Ishikawa (cell line): ENCODE measurements around the gene C2CD3.

Experiments used
- CEBPB ChIP-seq: IDR thresholded peaks from 2 replicates; pipeline ENCODE4 v1.6.1; 2012
- MAX ChIP-seq: IDR thresholded peaks from 2 replicates; pipeline ENCODE4 v1.6.1; 2012
- RAD21 ChIP-seq: IDR thresholded peaks from 2 replicates; pipeline ENCODE4 v1.6.1; 2012; ENCODE audit warnings: low read depth
- TAF1 ChIP-seq: IDR thresholded peaks from 2 replicates; pipeline ENCODE4 v1.6.1; 2012; ENCODE audit warnings: low read depth, mild to moderate bottlenecking

DNA sequence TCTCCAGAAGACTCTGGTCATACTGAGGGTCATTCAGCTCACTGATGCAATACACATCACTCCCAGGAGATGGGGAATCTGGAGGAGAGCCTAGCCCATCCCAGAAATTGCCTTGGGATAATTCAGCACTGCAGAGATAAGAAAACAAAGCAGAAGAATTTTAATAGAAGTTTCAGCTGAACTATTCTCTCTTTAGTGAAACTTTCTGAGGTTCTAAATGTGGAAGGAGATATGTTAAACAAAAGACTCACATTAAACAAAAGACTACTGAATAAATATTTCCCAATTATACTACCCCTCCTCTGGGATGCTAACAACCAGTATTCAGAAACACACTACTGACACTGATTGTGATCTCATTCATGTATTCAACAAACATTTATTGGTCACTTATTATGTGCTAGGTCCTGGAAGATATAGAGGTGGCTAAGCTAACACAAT is 47.8 kb downstream of the C2CD3 start:
- TF ChIP-seq TAF1 (no peak), CEBPB (no peak), RAD21 (no peak), MAX (no peak)
